ENCODE results near the gene CABP1.

GRCh38 chr12:120685522-120685921 lies 45.1 kb downstream of the CABP1 start:
- TF ChIP-seq CTCF (conservative IDR thresholded peaks at IDR 0.05): no peak
- no peak for TF ChIP-seq EZH2 (IDR thresholded peaks at IDR 0.05; ENCODE audit: low read depth)
